HCT116 (cell line): ENCODE results near the gene TBX5.

Experiments
- POLR2A ChIP-seq: IDR thresholded peaks from 2 replicates; pipeline ENCODE4 v1.7.0; 2011; ENCODE audit warnings: borderline replicate concordance; ENCODE audit not compliant: insufficient read depth, insufficient read length; ENCODE audit errors: extremely low read depth
- TF ChIP-seq, protein P1 (sequence below), 3 experiments: fragments of 200-600 bp in 1 of 3; sonication (generic) in 1 of 3; IDR thresholded peaks in 2 of 3; conservative IDR thresholded peaks in 1 of 3; 2 replicates each; pipeline ENCODE4 v1.5.1; 2012 to 2017; ENCODE audit warnings: low read depth in 2 of 3, low read length in 2 of 3, antibody characterized with exemption in 1 of 3, borderline replicate concordance in 1 of 3, control low read depth in 1 of 3, mild to moderate bottlenecking in 1 of 3, mixed read lengths in 1 of 3, mixed run types in 1 of 3, moderate library complexity in 1 of 3; ENCODE audit not compliant: insufficient read depth in 1 of 3

DNA sequence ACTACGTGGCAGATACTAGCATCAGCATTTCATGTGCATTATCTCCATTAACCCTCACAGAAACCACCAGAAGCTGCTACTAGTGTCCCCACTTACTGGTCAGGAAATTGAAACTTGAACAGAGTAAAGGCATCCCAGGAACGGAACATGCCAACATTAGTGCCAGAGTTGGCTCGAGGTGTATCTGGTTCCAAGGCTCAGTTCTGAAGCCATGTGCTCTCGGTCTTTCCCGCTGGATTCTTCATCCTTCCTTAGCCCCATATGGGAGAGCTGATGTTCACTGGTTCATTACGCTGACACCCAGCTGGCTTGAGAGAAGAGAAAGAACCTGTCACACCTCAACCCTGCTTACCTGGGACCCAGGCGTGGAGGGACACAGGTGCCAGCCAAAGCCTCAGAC, 91.5 kb downstream of the TBX5 start:
- TF ChIP-seq, protein P1, sequence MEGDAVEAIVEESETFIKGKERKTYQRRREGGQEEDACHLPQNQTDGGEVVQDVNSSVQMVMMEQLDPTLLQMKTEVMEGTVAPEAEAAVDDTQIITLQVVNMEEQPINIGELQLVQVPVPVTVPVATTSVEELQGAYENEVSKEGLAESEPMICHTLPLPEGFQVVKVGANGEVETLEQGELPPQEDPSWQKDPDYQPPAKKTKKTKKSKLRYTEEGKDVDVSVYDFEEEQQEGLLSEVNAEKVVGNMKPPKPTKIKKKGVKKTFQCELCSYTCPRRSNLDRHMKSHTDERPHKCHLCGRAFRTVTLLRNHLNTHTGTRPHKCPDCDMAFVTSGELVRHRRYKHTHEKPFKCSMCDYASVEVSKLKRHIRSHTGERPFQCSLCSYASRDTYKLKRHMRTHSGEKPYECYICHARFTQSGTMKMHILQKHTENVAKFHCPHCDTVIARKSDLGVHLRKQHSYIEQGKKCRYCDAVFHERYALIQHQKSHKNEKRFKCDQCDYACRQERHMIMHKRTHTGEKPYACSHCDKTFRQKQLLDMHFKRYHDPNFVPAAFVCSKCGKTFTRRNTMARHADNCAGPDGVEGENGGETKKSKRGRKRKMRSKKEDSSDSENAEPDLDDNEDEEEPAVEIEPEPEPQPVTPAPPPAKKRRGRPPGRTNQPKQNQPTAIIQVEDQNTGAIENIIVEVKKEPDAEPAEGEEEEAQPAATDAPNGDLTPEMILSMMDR (IDR thresholded peaks at IDR 0.05 in 2 of 3, conservative IDR thresholded peaks at IDR 0.05 in 1 of 3; ENCODE audit: borderline replicate concordance in 1 of 3, insufficient read depth in 1 of 3, low read depth in 2 of 3, low read length in 2 of 3), result no peak
- TF ChIP-seq POLR2A, result no peak
